K562 (cell line): ENCODE data around the gene SIRT2. TPM values are rescaled to one million over a fixed set of nuclear protein-coding genes. Genes with fewer than 3 reads are reported as not detected.

Source experiments
- E2F4 ChIP-seq: sonication (generic); formaldehyde crosslinking; IDR thresholded peaks from 2 replicates; pipeline ENCODE4 v1.8.0; 2022; ENCODE audit warnings: mild to moderate bottlenecking, low read depth, missing genetic modification reagents
- ELF2 ChIP-seq: fragments of 250-450 bp; sonication (Bioruptor Pico); IDR thresholded peaks from 2 replicates; pipeline ENCODE4 v1.5.0; 2021; ENCODE audit warnings: mild to moderate bottlenecking
- FOXJ2 ChIP-seq: fragments of 200-800 bp; sonication (Bioruptor generic); IDR thresholded peaks from 2 replicates; pipeline ENCODE4 v1.6.1; 2016; ENCODE audit warnings: missing genetic modification characterization, missing compliant biosample characterization
- FOXK1 ChIP-seq: sonication (generic); formaldehyde crosslinking; IDR thresholded peaks from 2 replicates; pipeline ENCODE4 v1.8.0; 2022; ENCODE audit warnings: missing genetic modification reagents, mild to moderate bottlenecking, borderline replicate concordance
- HDAC3 ChIP-seq: fragments of 450-650 bp; IDR thresholded peaks from 2 replicates; pipeline ENCODE4 v1.6.1; 2018; ENCODE audit warnings: borderline replicate concordance, mild to moderate bottlenecking, moderate library complexity; ENCODE audit not compliant: partially characterized antibody
- HES1 ChIP-seq: fragments of 450-650 bp; IDR thresholded peaks from 2 replicates; pipeline ENCODE4 v1.6.1; 2016; ENCODE audit warnings: low read depth, mild to moderate bottlenecking, moderate library complexity
- ILK ChIP-seq: fragments of 450-650 bp; IDR thresholded peaks from 2 replicates; pipeline ENCODE4 v1.6.1; 2016; ENCODE audit warnings: missing genetic modification characterization, low read depth, mild to moderate bottlenecking, missing compliant biosample characterization, moderate library complexity, borderline replicate concordance
- L3MBTL2 ChIP-seq: fragments of 450-650 bp; IDR thresholded peaks from 2 replicates; pipeline ENCODE4 v1.6.1; 2016; ENCODE audit warnings: mild to moderate bottlenecking, moderate library complexity
- LEF1 ChIP-seq: fragments of 450-650 bp; IDR thresholded peaks from 2 replicates; pipeline ENCODE4 v1.6.1; 2016; ENCODE audit warnings: mild to moderate bottlenecking
- MEF2D ChIP-seq: conservative IDR thresholded peaks from 2 replicates; pipeline ENCODE4 v1.6.1; 2016; ENCODE audit warnings: low read depth, missing genetic modification characterization, missing compliant biosample characterization
- MXI1 ChIP-seq: IDR thresholded peaks from 2 replicates; pipeline ENCODE4 v1.6.1; 2011; ENCODE audit warnings: low read depth, mild to moderate bottlenecking, improper control_type of control experiment, low read length
- MYBL2 ChIP-seq, 2 experiments: fragments of 450-650 bp in 1 of 2; sonication (generic) in 1 of 2; formaldehyde crosslinking in 1 of 2; IDR thresholded peaks; 2 replicates each; pipeline versions ENCODE4 v1.6.1 to v1.8.1; 2017 to 2022; ENCODE audit warnings: borderline replicate concordance in 1 of 2, inconsistent platforms in 1 of 2, low read depth in 1 of 2, mild to moderate bottlenecking in 1 of 2, missing genetic modification reagents in 1 of 2, moderate library complexity in 1 of 2
- NFIX ChIP-seq: fragments of 250-450 bp; sonication (Bioruptor Pico); IDR thresholded peaks from 2 replicates; pipeline ENCODE4 v1.4.0; 2020; ENCODE audit warnings: low read depth, mild to moderate bottlenecking, moderate library complexity
- POLR2AphosphoS5 ChIP-seq: IDR thresholded peaks from 2 replicates; pipeline ENCODE4 v1.6.1; 2011; ENCODE audit warnings: mild to moderate bottlenecking, low read depth, low read length, moderate library complexity; ENCODE audit not compliant: control insufficient read depth, insufficient read depth
- RBM15 ChIP-seq: fragments of 200-400 bp; formaldehyde crosslinking; IDR thresholded peaks from 2 replicates; pipeline ENCODE4 v1.6.1; 2018; ENCODE audit warnings: mild to moderate bottlenecking, low read length, moderate library complexity; ENCODE audit not compliant: insufficient read depth
- SREBF1 ChIP-seq: fragments of 150-350 bp; IDR thresholded peaks from 2 replicates; pipeline ENCODE4 v1.6.1; 2014; ENCODE audit warnings: antibody characterized with exemption, low read depth, low read length, borderline replicate concordance
- SRSF3 ChIP-seq: fragments of 200-400 bp; formaldehyde crosslinking; IDR thresholded peaks from 2 replicates; pipeline ENCODE4 v1.6.1; 2016; ENCODE audit warnings: mild to moderate bottlenecking, low read length, moderate library complexity; ENCODE audit not compliant: insufficient read depth
- ZBTB1 ChIP-seq: sonication (generic); formaldehyde crosslinking; IDR thresholded peaks from 2 replicates; pipeline ENCODE4 v1.8.1; 2023; ENCODE audit warnings: missing genetic modification reagents, low read depth, mild to moderate bottlenecking, borderline replicate concordance
- ZFP36 ChIP-seq: fragments of 150-350 bp; IDR thresholded peaks from 2 replicates; pipeline ENCODE4 v1.6.1; 2018; ENCODE audit warnings: low read length, low read depth; ENCODE audit not compliant: partially characterized antibody
- ZNF224 ChIP-seq: sonication (generic); formaldehyde crosslinking; IDR thresholded peaks from 2 replicates; pipeline ENCODE4 v1.8.0; 2022; ENCODE audit warnings: mild to moderate bottlenecking, missing genetic modification reagents
- ZNF444 ChIP-seq: fragments of 250-450 bp; sonication (Bioruptor Pico); IDR thresholded peaks from 2 replicates; pipeline ENCODE4 v1.4.0; 2020; ENCODE audit warnings: mild to moderate bottlenecking, moderate library complexity
- polyA plus RNA-seq, 8 experiments: library from polyadenylated mRNA; depleted of rRNA in 4 of 8; stranded (reverse) in 5 of 8; unstranded in 3 of 8; fragments of >200 nt; fragmentation: Nextera tagmentation in 2 of 8; fragmentation: Illumina TruSeq in 1 of 8; extraction: Ambion mirVana in 2 of 8; extraction: Trizol in 1 of 8; gene quantifications; 2 replicates each; pipeline versions ENCODE4 v1.2.1 to v1.2.3, GENCODE V29; 2011 to 2014; ENCODE audit warnings: inconsistent platforms in 1 of 8, missing spikeins in 1 of 8
- total RNA-seq, 7 experiments: library from RNA; depleted of rRNA in 6 of 7; stranded (reverse); fragments of >200 nt in 6 of 7; fragmentation: Illumina TruSeq in 2 of 7; extraction: Trizol in 2 of 7; gene quantifications; 2 replicates each; pipeline versions ENCODE4 v1.2.1 to v1.2.3, GENCODE V29; 2011 to 2021; ENCODE audit warnings: low replicate concordance in 1 of 7
- TF ChIP-seq, protein P1 (sequence below): sonication (generic); formaldehyde crosslinking; IDR thresholded peaks from 2 replicates; pipeline ENCODE4 v1.4.0; 2020; ENCODE audit warnings: mild to moderate bottlenecking, missing genetic modification reagents
- TF ChIP-seq, protein P2 (sequence below): sonication (generic); formaldehyde crosslinking; IDR thresholded peaks from 2 replicates; pipeline ENCODE4 v1.8.0; 2022; ENCODE audit warnings: mild to moderate bottlenecking, missing genetic modification reagents

The SIRT2 gene
- total and polyA plus RNA-seq, 9 of the 15 experiments (the other 6 are each of a cell fraction or from before 2014, with no cell fraction given), result 2.3 to 35.2 (median 22.9) TPM

DNA sequence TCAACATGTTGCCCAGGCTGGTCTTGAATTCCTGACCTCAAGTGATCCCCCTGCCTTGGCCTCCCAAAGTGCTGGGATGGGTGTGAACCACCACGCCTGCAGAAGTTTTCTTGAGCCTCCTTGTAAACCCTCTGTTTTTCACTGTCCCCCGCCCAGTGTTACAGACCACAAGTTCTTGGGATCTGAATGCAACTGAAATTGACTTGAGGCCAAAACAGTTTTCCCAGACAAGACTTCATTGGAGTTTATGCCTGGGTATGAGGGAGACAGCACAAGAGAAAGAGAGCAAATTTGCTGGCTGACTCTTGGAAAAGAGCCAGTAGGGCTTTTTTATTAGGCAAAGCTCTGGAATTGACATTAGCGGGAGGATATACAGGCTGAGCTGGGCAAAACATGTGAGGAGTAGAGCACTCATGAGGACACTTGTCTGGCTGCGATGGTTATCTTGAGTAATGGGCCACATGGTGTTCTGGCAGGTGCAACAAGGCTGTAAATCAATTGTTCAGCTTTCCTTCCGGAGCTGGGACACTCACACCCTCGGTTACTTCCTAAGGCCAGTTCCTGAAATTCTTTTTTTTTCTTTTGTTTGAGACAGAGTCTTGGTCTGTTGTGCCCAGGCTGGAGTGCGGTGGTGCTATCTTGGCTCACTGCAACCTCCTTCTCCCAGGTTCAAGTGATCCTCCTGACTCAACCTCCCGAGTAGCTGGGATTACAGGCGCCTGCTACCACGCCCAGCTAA, 36.9 kb downstream of the SIRT2 start (continued):
- TF ChIP-seq FOXK1 (CRISPR knock-in tag) (no peak), L3MBTL2 (peak; percentile 96), ZBTB1 (CRISPR knock-in tag) (no peak), HES1 (peak; percentile 70; the same call in 1 of the 2 replicates), MEF2D (tag) (peak; percentile 61; the same call in 1 of the 2 replicates), SREBF1 (no peak), MYBL2 (IDR thresholded peaks at IDR 0.05; ENCODE audit: low read depth) (no peak), MYBL2 (CRISPR knock-in tag; IDR thresholded peaks at IDR 0.05; ENCODE audit: borderline replicate concordance) (no peak), SRSF3 (no peak), POLR2AphosphoS5 (no peak), MXI1 (no peak), LEF1 (peak; percentile 95), E2F4 (CRISPR knock-in tag) (no peak), ZNF224 (CRISPR knock-in tag) (no peak), NFIX (CRISPR knock-in tag) (no peak), FOXJ2 (tag) (peak; percentile 71; the same call in 1 of the 2 replicates), HDAC3 (peak; percentile 52), ELF2 (CRISPR knock-in tag) (peak; percentile 26; the same call in 1 of the 2 replicates), RBM15 (no peak), ZNF444 (CRISPR knock-in tag) (no peak), ZFP36 (no peak), ILK (tag) (no peak)
- TF ChIP-seq, protein P1, sequence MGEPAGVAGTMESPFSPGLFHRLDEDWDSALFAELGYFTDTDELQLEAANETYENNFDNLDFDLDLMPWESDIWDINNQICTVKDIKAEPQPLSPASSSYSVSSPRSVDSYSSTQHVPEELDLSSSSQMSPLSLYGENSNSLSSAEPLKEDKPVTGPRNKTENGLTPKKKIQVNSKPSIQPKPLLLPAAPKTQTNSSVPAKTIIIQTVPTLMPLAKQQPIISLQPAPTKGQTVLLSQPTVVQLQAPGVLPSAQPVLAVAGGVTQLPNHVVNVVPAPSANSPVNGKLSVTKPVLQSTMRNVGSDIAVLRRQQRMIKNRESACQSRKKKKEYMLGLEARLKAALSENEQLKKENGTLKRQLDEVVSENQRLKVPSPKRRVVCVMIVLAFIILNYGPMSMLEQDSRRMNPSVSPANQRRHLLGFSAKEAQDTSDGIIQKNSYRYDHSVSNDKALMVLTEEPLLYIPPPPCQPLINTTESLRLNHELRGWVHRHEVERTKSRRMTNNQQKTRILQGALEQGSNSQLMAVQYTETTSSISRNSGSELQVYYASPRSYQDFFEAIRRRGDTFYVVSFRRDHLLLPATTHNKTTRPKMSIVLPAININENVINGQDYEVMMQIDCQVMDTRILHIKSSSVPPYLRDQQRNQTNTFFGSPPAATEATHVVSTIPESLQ (CRISPR knock-in tag), result no peak
- TF ChIP-seq, protein P2, sequence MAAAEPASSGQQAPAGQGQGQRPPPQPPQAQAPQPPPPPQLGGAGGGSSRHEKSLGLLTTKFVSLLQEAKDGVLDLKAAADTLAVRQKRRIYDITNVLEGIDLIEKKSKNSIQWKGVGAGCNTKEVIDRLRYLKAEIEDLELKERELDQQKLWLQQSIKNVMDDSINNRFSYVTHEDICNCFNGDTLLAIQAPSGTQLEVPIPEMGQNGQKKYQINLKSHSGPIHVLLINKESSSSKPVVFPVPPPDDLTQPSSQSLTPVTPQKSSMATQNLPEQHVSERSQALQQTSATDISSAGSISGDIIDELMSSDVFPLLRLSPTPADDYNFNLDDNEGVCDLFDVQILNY, result no peak
